ENCODE data around the gene AVL9. TPM values are rescaled to one million over a fixed set of nuclear protein-coding genes. Genes with fewer than 3 reads are reported as not detected.
A peak's percentile ranks its signal among the peaks of the same experiment; 100 is the strongest.

AVL9 gene
- total and polyA plus RNA-seq, 7 experiments from 2014 or later = 8.0 to 57.9 (median 35.4) TPM

DNA sequence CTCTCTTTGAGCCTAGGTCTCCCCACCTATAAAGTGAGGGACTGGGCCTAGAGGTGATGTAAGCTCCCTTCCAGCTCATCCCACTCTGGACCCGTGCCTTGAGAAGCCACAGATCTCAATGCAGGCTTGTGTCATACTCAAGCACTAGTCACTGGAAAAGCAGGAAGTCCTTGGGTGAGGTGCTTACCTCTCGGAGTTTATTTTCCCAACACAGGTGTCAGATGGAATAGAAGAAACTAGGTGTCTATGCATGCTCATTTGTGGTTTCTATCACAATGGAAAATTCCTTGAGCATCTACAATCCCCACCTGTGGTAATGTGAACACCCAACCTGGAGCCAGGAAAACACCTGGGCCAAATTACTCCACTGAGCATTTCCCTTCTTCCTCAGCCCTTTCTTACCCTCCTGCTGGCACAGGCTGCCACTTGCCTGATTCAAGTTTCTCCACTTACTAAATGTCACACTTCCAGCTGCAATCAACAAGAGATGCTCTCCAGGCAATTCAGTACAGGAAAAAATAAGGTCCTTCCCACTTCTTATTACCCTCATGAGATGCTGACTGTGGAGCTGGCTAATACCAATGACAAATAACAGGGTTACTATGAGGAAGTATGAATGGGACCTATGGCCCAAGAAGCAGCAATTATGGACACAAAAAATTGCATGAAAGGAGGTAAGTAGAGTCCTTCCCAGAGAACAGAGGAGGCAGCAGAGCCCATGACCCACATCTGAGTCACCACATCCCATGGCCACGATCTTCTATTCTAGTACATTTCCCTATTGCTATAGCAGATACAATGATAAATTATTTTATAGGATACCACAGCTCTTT, 18.3 kb upstream of the AVL9 start:
- Histone ChIP-seq H3K4me3 (ENCODE audit: low read length) (no peak overlapping the region), H3K27me3 (ENCODE audit: control insufficient read depth in 2 of 2, insufficient read depth in 2 of 2, low read length in 2 of 2) (no peaks in the 10 kb centered on the region), H3K9me3 (ENCODE audit: control insufficient read depth in 2 of 3, low read length in 3 of 3) (no peaks in the 10 kb centered on the region), H3K27ac (ENCODE audit: low read depth, low read length) (no peak overlapping the region), H3K4me1 (ENCODE audit: control insufficient read depth in 2 of 2, insufficient read depth in 2 of 2, low read length in 2 of 2) (no peaks in the 10 kb centered on the region), H3K36me3 (ENCODE audit: control insufficient read depth in 2 of 3, insufficient read depth in 3 of 3, low read length in 3 of 3) (no peaks in the 10 kb centered on the region)
- no peak for ATAC-seq
- peaks cover 0 to under 1% (median 0%) of the 10 kb centered on the region in 11 donors for H3K9me3 Mint-ChIP-seq
- peaks cover 0 to under 1% (median 0%) of the 10 kb centered on the region in 5 donors for H3K27me3 Mint-ChIP-seq
- CTCF ChIA-PET = interaction anchor here (0.6 kb wide), 1 partner anchor 17 kb away, joined by 3 read pairs; no protein-coding TSS in a partner anchor
- no peak overlapping the region for H3K27ac Mint-ChIP-seq
- POLR2A ChIA-PET = no interaction called here
- H3K36me3 Mint-ChIP-seq = no peaks in the 10 kb centered on the region
- intact Hi-C loops (cut with micrococcal nuclease) = loop anchor here (5.0 to 10.0 kb wide), 3 partner anchors 735 to 1672 kb away; no protein-coding TSS in a partner anchor
- no peak overlapping the region for H3K4me3 Mint-ChIP-seq
- H3K4me1 Mint-ChIP-seq = peaks cover 4 to 10% (median 7%) of the 10 kb centered on the region in 7 donors
- no peak for DNase-seq

DNA sequence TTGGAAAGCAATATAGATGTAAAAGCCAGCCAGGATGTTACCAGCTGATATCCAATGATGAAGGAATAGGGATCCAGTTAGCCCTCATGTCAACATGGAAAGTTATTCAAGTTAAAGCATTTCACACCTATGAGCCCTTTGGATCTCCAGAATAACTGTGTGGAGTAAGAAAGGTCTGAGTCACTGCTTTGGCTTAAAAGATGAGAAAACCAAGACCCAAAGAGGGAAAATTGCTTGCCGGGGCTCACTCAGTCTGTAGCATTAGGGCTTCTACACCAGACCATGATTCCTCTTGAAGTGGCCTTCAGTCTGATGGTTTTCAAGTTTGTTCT, 17.7 kb upstream of the AVL9 start:
- Mint-ChIP-seq H3K36me3 (no peaks in the 10 kb centered on the region), H3K4me1 (peaks cover 4 to 10% (median 7%) of the 10 kb centered on the region in 7 donors), H3K27ac (no peak overlapping the region), H3K27me3 (no peaks in the 10 kb centered on the region), H3K4me3 (no peak overlapping the region), H3K9me3 (no peaks in the 10 kb centered on the region)
- CTCF ChIA-PET = interaction anchor here (0.6 kb wide), 1 partner anchor 18 kb away, joined by 3 read pairs; no protein-coding TSS in a partner anchor
- POLR2A ChIA-PET = no interaction called here
- no peak overlapping the region for H3K27ac ChIP-seq (ENCODE audit: low read depth, low read length)
- ATAC-seq (no peak), DNase-seq (no peak)
- no peaks in the 10 kb centered on the region for H3K36me3 ChIP-seq (ENCODE audit: control insufficient read depth in 2 of 3, insufficient read depth in 3 of 3, low read length in 3 of 3)
- H3K4me1 ChIP-seq (ENCODE audit: control insufficient read depth in 2 of 2, insufficient read depth in 2 of 2, low read length in 2 of 2) = no peaks in the 10 kb centered on the region
- no peaks in the 10 kb centered on the region for H3K9me3 ChIP-seq (ENCODE audit: control insufficient read depth in 2 of 3, low read length in 3 of 3)
- intact Hi-C loops (cut with micrococcal nuclease) = loop anchor here (5.0 to 10.0 kb wide), 3 partner anchors 735 to 1673 kb away; no protein-coding TSS in a partner anchor
- H3K27me3 ChIP-seq (ENCODE audit: control insufficient read depth in 2 of 2, insufficient read depth in 2 of 2, low read length in 2 of 2) = no peaks in the 10 kb centered on the region
- H3K4me3 ChIP-seq (ENCODE audit: low read length) = no peak overlapping the region

- ATAC-seq = peak; percentile 48
- Histone ChIP-seq H3K36me3 (ENCODE audit: control insufficient read depth in 2 of 3, insufficient read depth in 3 of 3, low read length in 3 of 3) (peaks cover 0 to under 1% (median 0%) of the 10 kb centered on the region in 3 experiments), H3K27ac (ENCODE audit: low read depth, low read length) (no peak overlapping the region), H3K9me3 (ENCODE audit: control insufficient read depth in 2 of 3, low read length in 3 of 3) (no peaks in the 10 kb centered on the region), H3K27me3 (ENCODE audit: control insufficient read depth in 2 of 2, insufficient read depth in 2 of 2, low read length in 2 of 2) (no peaks in the 10 kb centered on the region), H3K4me1 (ENCODE audit: control insufficient read depth in 2 of 2, insufficient read depth in 2 of 2, low read length in 2 of 2) (no peaks in the 10 kb centered on the region), H3K4me3 (ENCODE audit: low read length) (no peak overlapping the region)
- POLR2A ChIA-PET = no interaction called here
- Mint-ChIP-seq H3K9me3 (no peaks in the 10 kb centered on the region), H3K27ac (no peak overlapping the region), H3K4me3 (no peak overlapping the region), H3K27me3 (no peaks in the 10 kb centered on the region), H3K36me3 (peaks cover 0 to under 1% (median 0%) of the 10 kb centered on the region in 5 donors), H3K4me1 (peaks cover 2 to 10% (median 7%) of the 10 kb centered on the region in 7 donors)
- intact Hi-C loops (cut with micrococcal nuclease) = loop anchor here (5.0 to 10.0 kb wide), 3 partner anchors 737 to 1675 kb away; no protein-coding TSS in a partner anchor
- CTCF ChIA-PET = no interaction called here
- no peak for DNase-seq
Observed at GRCh38 chr7:32479574-32480200, 15.6 kb upstream of the AVL9 start.

GRCh38 chr7:32481176-32481575, 14.1 kb upstream of the AVL9 start:
- H3K4me1 ChIP-seq (ENCODE audit: control insufficient read depth in 2 of 2, insufficient read depth in 2 of 2, low read length in 2 of 2) = no peaks in the 10 kb centered on the region
- no peak overlapping the region for H3K4me3 Mint-ChIP-seq
- intact Hi-C loops (cut with micrococcal nuclease) = no loop called here
- CTCF ChIA-PET = no interaction called here
- no peaks in the 10 kb centered on the region for H3K9me3 Mint-ChIP-seq
- no peak overlapping the region for H3K27ac ChIP-seq (ENCODE audit: low read depth, low read length)
- H3K36me3 Mint-ChIP-seq = peaks cover 0 to 14% (median 3%) of the 10 kb centered on the region in 5 donors
- no peaks in the 10 kb centered on the region for H3K9me3 ChIP-seq (ENCODE audit: control insufficient read depth in 2 of 3, low read length in 3 of 3)
- no peak for DNase-seq
- no peaks in the 10 kb centered on the region for H3K27me3 ChIP-seq (ENCODE audit: control insufficient read depth in 2 of 2, insufficient read depth in 2 of 2, low read length in 2 of 2)
- H3K4me1 Mint-ChIP-seq = peaks cover 2 to 10% (median 7%) of the 10 kb centered on the region in 7 donors
- no peak overlapping the region for H3K4me3 ChIP-seq (ENCODE audit: low read length)
- H3K36me3 ChIP-seq (ENCODE audit: control insufficient read depth in 2 of 3, insufficient read depth in 3 of 3, low read length in 3 of 3) = peaks cover 0 to 5% (median 4%) of the 10 kb centered on the region in 3 experiments
- POLR2A ChIA-PET = no interaction called here
- no peaks in the 10 kb centered on the region for H3K27me3 Mint-ChIP-seq
- no peak for ATAC-seq
- peak overlapping the region in 2 of 9 donors; percentile 3 to 34 for H3K27ac Mint-ChIP-seq

DNA sequence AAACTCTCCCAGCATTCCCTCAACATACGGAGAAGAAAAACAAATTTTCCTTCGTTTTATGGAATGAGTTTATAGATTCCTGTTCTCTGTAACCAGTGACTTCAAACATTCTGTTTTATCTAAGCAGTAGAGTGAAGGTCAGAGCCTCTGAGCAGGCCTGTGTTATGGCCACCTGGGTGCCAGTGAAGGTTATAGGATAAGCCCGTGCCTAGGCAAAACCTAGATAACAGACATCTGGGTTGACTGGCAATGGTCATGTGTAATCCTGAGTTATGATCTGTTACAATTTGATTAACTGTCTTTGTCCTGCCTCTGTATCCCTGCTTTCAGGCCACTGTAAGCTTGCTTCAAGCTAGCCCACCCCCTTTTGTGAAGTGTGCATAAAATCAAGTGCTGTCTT, 13.4 kb upstream of the AVL9 start:
- H3K27ac Mint-ChIP-seq = peak overlapping the region in 1 of 9 donors; percentile 59
- no peaks in the 10 kb centered on the region for H3K27me3 Mint-ChIP-seq
- H3K9me3 ChIP-seq (ENCODE audit: control insufficient read depth in 2 of 3, low read length in 3 of 3) = no peaks in the 10 kb centered on the region
- ATAC-seq (no peak), DNase-seq (no peak)
- no peaks in the 10 kb centered on the region for H3K27me3 ChIP-seq (ENCODE audit: control insufficient read depth in 2 of 2, insufficient read depth in 2 of 2, low read length in 2 of 2)
- H3K36me3 ChIP-seq (ENCODE audit: control insufficient read depth in 2 of 3, insufficient read depth in 3 of 3, low read length in 3 of 3) = peaks cover 0 to 12% (median 4%) of the 10 kb centered on the region in 3 experiments
- no peaks in the 10 kb centered on the region for H3K9me3 Mint-ChIP-seq
- H3K36me3 Mint-ChIP-seq = peaks cover 0 to 17% (median 3%) of the 10 kb centered on the region in 5 donors
- ChIA-PET POLR2A (no interaction called here), CTCF (no interaction called here)
- no peak overlapping the region for H3K27ac ChIP-seq (ENCODE audit: low read depth, low read length)
- no peaks in the 10 kb centered on the region for H3K4me1 ChIP-seq (ENCODE audit: control insufficient read depth in 2 of 2, insufficient read depth in 2 of 2, low read length in 2 of 2)
- no peak overlapping the region for H3K4me3 ChIP-seq (ENCODE audit: low read length)
- no peak overlapping the region for H3K4me3 Mint-ChIP-seq
- intact Hi-C loops (cut with micrococcal nuclease) = no loop called here
- H3K4me1 Mint-ChIP-seq = peaks cover 2 to 10% (median 7%) of the 10 kb centered on the region in 7 donors

DNA sequence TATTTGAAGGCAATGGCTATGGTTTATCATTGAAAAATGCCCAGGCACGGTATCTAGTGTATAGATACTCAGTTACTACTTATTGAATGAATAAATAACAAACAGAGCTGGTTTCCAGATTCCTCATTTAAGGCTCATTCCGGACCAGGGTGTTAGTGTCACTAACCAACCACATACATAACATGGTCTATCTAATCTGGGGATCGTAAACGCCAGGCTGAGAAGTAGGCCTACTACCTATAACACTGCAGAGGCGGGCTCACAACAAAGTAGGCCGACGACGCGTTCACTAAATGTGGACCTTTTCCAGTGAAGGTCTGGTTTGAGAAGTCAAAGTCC, 5.5 kb upstream of the AVL9 start:
- ATAC-seq = no peak
- no peaks in the 10 kb centered on the region for H3K9me3 ChIP-seq (ENCODE audit: control insufficient read depth in 2 of 3, low read length in 3 of 3)
- CTCF ChIA-PET = interaction anchor here (1.1 kb wide), 1 partner anchor 403 kb away, joined by 5 read pairs; no protein-coding TSS in a partner anchor
- H3K36me3 Mint-ChIP-seq = peaks cover 0 to 24% (median 10%) of the 10 kb centered on the region in 5 donors
- intact Hi-C loops (cut with micrococcal nuclease) = loop anchor here (1.0 to 2.0 kb wide), 10 partner anchors 147 to 640 kb away; partner anchors contain the start of genes BBS9 (in 2 of the 2), NT5C3A (in 2 of the 2) and KBTBD2 (in 1 of the 2)
- peaks cover 8 to 13% of the 10 kb centered on the region in 2 donors for H3K4me1 ChIP-seq (ENCODE audit: control insufficient read depth in 2 of 2, insufficient read depth in 2 of 2, low read length in 2 of 2)
- peak overlapping the region; percentile 90 to 98 (median 96) for H3K27ac Mint-ChIP-seq
- POLR2A ChIA-PET = interaction anchor here (0.6 to 1.4 kb wide), 4 partner anchors 46 to 573 kb away, joined by 3 to 5 read pairs (median 4); partner anchors contain the start of genes KBTBD2 and NT5C3A
- H3K27ac ChIP-seq (ENCODE audit: low read depth, low read length) = peak overlapping the region; percentile 87
- peak overlapping the region; percentile 86 for H3K4me3 ChIP-seq (ENCODE audit: low read length)
- H3K9me3 Mint-ChIP-seq = no peaks in the 10 kb centered on the region
- peak overlapping the region; percentile 83 to 98 (median 92) for H3K4me3 Mint-ChIP-seq
- H3K4me1 Mint-ChIP-seq = peaks cover 8 to 41% (median 29%) of the 10 kb centered on the region in 7 donors
- no peaks in the 10 kb centered on the region for H3K27me3 ChIP-seq (ENCODE audit: control insufficient read depth in 2 of 2, insufficient read depth in 2 of 2, low read length in 2 of 2)
- no peaks in the 10 kb centered on the region for H3K27me3 Mint-ChIP-seq
- no peak for DNase-seq
- H3K36me3 ChIP-seq (ENCODE audit: control insufficient read depth in 2 of 3, insufficient read depth in 3 of 3, low read length in 3 of 3) = peaks cover 0 to 19% (median 4%) of the 10 kb centered on the region in 3 experiments
